Thyroid gland (tissue), 4 donors: ENCODE measurements around the gene CCDC89.

ENCODE experiments used
- CTCF ChIP-seq, 6 experiments: fragments of 200-600 bp in 3 of 6; fragments of 450-650 bp in 3 of 6; sonication (generic) in 3 of 6; IDR thresholded peaks; one replicate each; pipeline ENCODE4 v1.5.1; 2016 to 2019; ENCODE audit warnings: antibody characterized with exemption in 6 of 6, mild to moderate bottlenecking in 2 of 6, inconsistent platforms in 1 of 6, moderate library complexity in 1 of 6
- POLR2A ChIP-seq, 2 donors: fragments of 450-650 bp; IDR thresholded peaks; one replicate each; pipeline ENCODE4 v1.6.1; 2017; ENCODE audit warnings: antibody characterized with exemption in 2 of 2, mild to moderate bottlenecking in 2 of 2, moderate library complexity in 1 of 2

DNA sequence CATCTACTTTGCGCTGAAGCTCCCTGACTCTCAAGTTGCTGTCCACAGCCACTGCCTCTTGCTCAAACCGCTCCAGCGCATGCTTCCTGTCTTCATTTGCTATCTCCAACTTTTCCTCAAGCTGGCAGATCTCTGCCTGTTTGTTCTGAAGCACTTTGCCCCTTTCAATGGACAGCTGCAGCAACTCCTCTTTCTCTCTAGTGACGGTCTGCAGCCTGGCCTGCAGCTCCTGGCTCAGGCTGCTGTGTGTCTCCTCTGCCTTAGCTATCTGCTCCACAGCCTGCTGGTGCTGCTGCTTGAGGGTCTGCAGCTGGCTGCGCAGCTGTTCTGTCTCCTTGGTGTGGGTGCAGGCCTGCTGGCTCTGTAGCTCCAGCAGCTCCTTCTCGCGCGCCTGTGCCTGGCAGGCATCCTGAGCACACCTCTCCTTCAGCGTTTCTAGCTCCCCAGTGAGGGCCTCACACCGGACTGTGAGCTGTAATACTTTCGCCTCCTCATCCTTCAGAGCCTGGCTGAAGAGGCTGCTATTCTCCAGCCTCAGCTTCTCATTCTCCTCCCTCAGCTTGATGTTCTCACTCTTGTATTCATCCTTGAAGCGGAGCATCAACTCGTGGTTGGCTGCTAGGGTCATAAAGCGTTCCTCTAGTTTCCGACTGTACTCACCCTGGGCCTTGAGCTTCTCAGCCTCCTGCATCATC is 723 bp downstream of the CCDC89 start:
- no peak for TF ChIP-seq POLR2A (IDR thresholded peaks at IDR 0.05)
- TF ChIP-seq CTCF (IDR thresholded peaks at IDR 0.05): no peak
